GM13977 (cell line): Measurements from ENCODE around the gene CCL1.

Experiments
- DNase-seq: peaks from one replicate; pipeline ENCODE4 v3.0.0; 2012; ENCODE audit warnings: low spot score
- in situ Hi-C: fragments of 300-500 bp; cut with MboI; formaldehyde crosslinking; loops from one replicate; pipeline ENCODE4 v1.12.0; 2022; ENCODE audit warnings: low sequenced_read_pairs, low pct_unique_long_range_greater_than_20kb, mixed read lengths, inconsistent platforms; ENCODE audit not compliant: unreplicated experiment
- TF ChIP-seq, protein P1 (sequence below): IDR thresholded peaks from 2 replicates; pipeline ENCODE4 v1.5.1; 2012; ENCODE audit warnings: mild to moderate bottlenecking, control low read depth; ENCODE audit not compliant: insufficient read depth; ENCODE audit errors: extremely low read depth, missing control alignments

The CCL1 gene

DNA sequence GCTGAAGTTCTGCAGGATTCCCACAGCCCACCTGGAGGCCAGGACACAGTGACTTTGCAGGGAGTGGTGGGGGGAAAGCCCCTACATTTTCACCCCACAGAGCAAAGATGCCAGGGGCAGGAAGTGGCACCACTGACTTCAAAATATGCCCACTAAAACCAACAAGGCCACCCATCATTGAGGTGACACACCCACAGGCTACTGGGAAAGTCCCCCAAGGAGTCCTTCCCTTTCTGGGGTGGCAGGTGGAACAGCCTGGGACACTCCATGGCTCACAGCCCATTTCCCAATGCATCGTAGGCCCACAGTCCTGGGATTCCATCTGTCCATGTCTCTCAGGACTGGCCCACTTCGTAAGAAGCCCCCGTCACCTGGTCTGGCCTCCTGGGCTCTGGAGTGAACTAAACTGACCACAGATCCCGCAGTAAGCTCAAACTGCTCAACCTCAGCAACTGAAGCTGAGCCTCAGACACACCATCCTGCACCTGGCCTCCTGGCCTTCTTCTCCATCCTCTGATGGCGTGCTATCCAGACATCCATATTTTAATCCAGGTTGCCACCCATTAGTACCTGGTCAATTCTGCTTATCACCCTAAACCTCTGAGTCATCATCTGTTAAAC lies 7.5 kb upstream of the CCL1 start:
- in situ Hi-C loops: no loop called here
- TF ChIP-seq, protein P1, sequence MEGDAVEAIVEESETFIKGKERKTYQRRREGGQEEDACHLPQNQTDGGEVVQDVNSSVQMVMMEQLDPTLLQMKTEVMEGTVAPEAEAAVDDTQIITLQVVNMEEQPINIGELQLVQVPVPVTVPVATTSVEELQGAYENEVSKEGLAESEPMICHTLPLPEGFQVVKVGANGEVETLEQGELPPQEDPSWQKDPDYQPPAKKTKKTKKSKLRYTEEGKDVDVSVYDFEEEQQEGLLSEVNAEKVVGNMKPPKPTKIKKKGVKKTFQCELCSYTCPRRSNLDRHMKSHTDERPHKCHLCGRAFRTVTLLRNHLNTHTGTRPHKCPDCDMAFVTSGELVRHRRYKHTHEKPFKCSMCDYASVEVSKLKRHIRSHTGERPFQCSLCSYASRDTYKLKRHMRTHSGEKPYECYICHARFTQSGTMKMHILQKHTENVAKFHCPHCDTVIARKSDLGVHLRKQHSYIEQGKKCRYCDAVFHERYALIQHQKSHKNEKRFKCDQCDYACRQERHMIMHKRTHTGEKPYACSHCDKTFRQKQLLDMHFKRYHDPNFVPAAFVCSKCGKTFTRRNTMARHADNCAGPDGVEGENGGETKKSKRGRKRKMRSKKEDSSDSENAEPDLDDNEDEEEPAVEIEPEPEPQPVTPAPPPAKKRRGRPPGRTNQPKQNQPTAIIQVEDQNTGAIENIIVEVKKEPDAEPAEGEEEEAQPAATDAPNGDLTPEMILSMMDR: no peak
- no peak for DNase-seq

GRCh38 chr17:34369571-34369970 lies 6.5 kb upstream of the CCL1 start:
- DNase-seq: no peak
- TF ChIP-seq, protein P1: no peak
- in situ Hi-C loops: loop anchor here (10.0 kb wide), 1 partner anchor 175 kb away; no protein-coding TSS in a partner anchor

DNA sequence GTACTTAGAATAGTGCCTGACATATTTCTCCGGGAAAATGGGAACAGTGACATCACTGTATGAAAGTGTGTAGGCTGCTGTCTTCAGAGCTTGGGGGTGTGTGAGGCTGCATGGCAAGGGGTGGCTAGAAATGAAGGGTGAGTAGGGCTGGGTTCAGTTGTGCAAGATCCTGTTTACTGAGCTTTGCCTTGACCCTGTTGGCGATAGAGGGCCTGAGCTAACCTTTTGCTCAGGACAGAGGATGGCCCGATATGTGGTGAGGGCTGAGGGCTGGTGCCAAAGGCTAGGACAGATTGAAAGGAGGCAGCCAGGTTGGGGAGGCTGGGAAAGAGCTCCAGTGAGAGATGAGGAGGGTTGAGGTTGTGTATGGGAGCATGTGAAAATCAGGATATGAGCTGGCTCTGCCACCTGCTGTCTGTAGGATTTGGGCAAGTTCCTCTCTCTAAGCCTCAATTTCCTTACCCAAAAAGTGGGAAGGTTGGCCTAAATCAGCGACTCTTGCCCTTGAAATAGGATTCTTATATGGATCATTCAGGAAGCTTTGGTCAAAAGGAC lies 6.0 kb upstream of the CCL1 start:
- DNase-seq: no peak
- TF ChIP-seq, protein P1: no peak
- in situ Hi-C loops: loop anchor here (10.0 kb wide), 1 partner anchor 174 kb away; no protein-coding TSS in a partner anchor

- in situ Hi-C loops: loop anchor here (10.0 kb wide), 1 partner anchor 174 kb away; no protein-coding TSS in a partner anchor
- TF ChIP-seq, protein P1: no peak
- DNase-seq: no peak
Measured at GRCh38 chr17:34368196-34368945, 5.3 kb upstream of the CCL1 start.

GRCh38 chr17:34367486-34368195 lies 4.6 kb upstream of the CCL1 start:
- DNase-seq: no peak
- in situ Hi-C loops: loop anchor here (10.0 kb wide), 1 partner anchor 173 kb away; no protein-coding TSS in a partner anchor
- TF ChIP-seq, protein P1: no peak

DNA sequence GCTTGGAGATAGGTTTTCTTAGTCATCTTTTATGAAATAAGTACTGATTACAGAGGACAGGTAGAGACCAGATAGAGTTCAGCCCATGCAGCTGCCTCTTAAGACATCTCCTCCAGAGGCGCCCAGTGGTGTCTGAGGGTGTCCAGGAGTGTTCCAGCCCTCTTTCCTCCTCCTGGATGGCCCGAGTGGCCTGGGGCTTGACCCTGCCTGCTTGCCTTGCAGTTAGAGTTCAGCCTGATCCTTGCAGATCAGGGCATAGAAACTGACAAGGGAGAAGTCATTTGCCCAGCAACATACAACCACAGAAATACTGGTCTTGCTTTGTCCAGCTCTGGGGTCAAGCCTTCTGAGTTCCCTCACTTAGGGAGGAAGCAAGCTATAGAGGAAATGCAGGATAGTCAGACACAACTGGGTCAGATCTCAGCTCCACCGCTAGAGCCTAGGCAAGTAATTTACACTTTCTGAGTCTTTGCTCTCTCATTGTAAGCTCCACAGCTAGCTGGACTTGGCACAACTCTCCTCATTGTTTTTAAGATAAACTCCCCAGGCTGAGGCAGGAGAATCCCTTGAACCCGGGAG lies 3.6 kb upstream of the CCL1 start:
- in situ Hi-C loops: loop anchor here (10.0 kb wide), 1 partner anchor 172 kb away; no protein-coding TSS in a partner anchor
- DNase-seq: no peak

More for the DNA sequence above, 3.6 kb upstream of the CCL1 start:
- TF ChIP-seq, protein P1: no peak
